A673 (cell line): ENCODE results near the gene MEFV. TPM values are rescaled to one million over a fixed set of nuclear protein-coding genes. Genes with fewer than 3 reads are reported as not detected.

Experiments used
- BruUV-seq: library from RNA; stranded (reverse); fragments of 400-500 nt; replicated peaks from 2 replicates; lab custom pipeline; 2021; lab: Mats Ljungman, UMichigan
- CTCF ChIA-PET: fragments of 300-600 bp; sonication (Branson Sonifier 250); formaldehyde crosslinking; loops from one replicate; lab custom pipeline; 2022; ENCODE audit warnings: antibody characterized with exemption; lab: Charles Lee
- POLR2A ChIA-PET: fragments of 300-600 bp; sonication (Branson Sonifier 250); formaldehyde crosslinking; loops from one replicate; lab custom pipeline; 2022; ENCODE audit warnings: antibody characterized with exemption; ENCODE audit not compliant: low non-redundant PET; lab: Charles Lee
- DNase-seq: peaks from one replicate; pipeline ENCODE4 v3.0.0-alpha.2; 2015; ENCODE audit warnings: low spot score
- H3K27ac ChIP-seq: fragments of 200-600 bp; sonication (generic); 2 replicates; pipeline ENCODE4 v1.5.1; 2016; ENCODE audit warnings: mixed run types, low read depth, mild to moderate bottlenecking, mixed read lengths, antibody characterized with exemption, low read length; ENCODE audit not compliant: poor library complexity, severe bottlenecking
- H3K27me3 ChIP-seq: fragments of 200-600 bp; sonication (generic); replicated peaks from 2 replicates; pipeline ENCODE4 v1.6.1; 2017; ENCODE audit warnings: mixed run types, low read depth, mild to moderate bottlenecking, mixed read lengths, antibody characterized with exemption, low read length; ENCODE audit not compliant: insufficient read depth, poor library complexity
- H3K36me3 ChIP-seq: fragments of 200-600 bp; sonication (generic); 2 replicates; pipeline ENCODE4 v1.6.1; 2016; ENCODE audit warnings: mixed run types, mild to moderate bottlenecking, mixed read lengths, antibody characterized with exemption, low read length; ENCODE audit not compliant: insufficient read depth, poor library complexity, severe bottlenecking
- H3K4me1 ChIP-seq: fragments of 200-600 bp; sonication (generic); 2 replicates; pipeline ENCODE4 v1.6.1; 2017; ENCODE audit warnings: mixed run types, mild to moderate bottlenecking, mixed read lengths, antibody characterized with exemption, low read length; ENCODE audit not compliant: insufficient read depth, poor library complexity, severe bottlenecking
- H3K4me3 ChIP-seq: fragments of 200-600 bp; sonication (generic); 2 replicates; pipeline ENCODE4 v1.5.1; 2016; ENCODE audit warnings: low read depth, mixed run types, mild to moderate bottlenecking, mixed read lengths, low read length; ENCODE audit not compliant: poor library complexity, severe bottlenecking
- H3K9me3 ChIP-seq: fragments of 200-600 bp; sonication (generic); 2 replicates; pipeline ENCODE4 v1.6.1; 2016; ENCODE audit warnings: mixed run types, low read depth, mild to moderate bottlenecking, mixed read lengths, antibody characterized with exemption, low read length; ENCODE audit not compliant: poor library complexity, severe bottlenecking
- EZH2 ChIP-seq: fragments of 200-600 bp; sonication (generic); IDR thresholded peaks from 2 replicates; pipeline ENCODE4 v1.6.1; 2017; ENCODE audit warnings: borderline replicate concordance, low read depth, mild to moderate bottlenecking, mixed read lengths, antibody characterized with exemption, low read length; ENCODE audit not compliant: poor library complexity, severe bottlenecking
- intact Hi-C: fragments of 100-400 bp; cut with micrococcal nuclease; formaldehyde crosslinking; loops from one replicate; pipeline ENCODE4 v1.10.0; 2022; ENCODE audit not compliant: unreplicated experiment
- total RNA-seq: library from RNA; stranded (reverse); gene quantifications from 2 replicates; pipeline ENCODE4 v1.2.3, GENCODE V29; 2021
- TF ChIP-seq, protein P1 (sequence below): fragments of 300-800, 200-600 bp; sonication (generic); conservative IDR thresholded peaks from 2 replicates; pipeline ENCODE4 v1.5.1; 2017; ENCODE audit warnings: low read depth, mild to moderate bottlenecking, antibody characterized with exemption, low read length, moderate library complexity, mixed read lengths

The MEFV gene
- total RNA-seq, 1 experiment from 2014 or later: not detected

DNA sequence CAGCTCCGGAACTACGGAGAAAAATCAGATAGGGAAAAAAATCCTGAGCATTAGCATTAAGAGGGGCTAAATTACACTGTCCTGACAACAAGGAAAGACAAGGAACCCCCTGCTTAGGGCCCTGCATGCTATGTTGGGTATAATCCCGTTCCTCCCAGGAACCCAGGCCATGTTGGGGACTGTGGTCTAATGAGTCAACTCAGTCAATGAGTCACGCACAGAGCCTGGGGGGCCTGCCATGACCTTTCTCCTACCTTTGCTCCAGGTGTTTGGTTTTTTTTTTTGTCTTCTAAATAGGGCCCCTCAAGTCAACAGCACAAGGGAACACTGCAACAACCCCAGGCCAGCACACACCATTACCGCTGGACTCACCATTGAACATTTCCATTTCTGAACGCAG is 12.6 kb downstream of the MEFV start:
- Histone ChIP-seq H3K4me1 (no peaks in the 10 kb centered on the region), H3K36me3 (no peaks in the 10 kb centered on the region), H3K27me3 (no peaks in the 10 kb centered on the region), H3K9me3 (no peaks in the 10 kb centered on the region), H3K27ac (no peak overlapping the region), H3K4me3 (no peak overlapping the region)
- no peak for TF ChIP-seq EZH2
- TF ChIP-seq, protein P1, sequence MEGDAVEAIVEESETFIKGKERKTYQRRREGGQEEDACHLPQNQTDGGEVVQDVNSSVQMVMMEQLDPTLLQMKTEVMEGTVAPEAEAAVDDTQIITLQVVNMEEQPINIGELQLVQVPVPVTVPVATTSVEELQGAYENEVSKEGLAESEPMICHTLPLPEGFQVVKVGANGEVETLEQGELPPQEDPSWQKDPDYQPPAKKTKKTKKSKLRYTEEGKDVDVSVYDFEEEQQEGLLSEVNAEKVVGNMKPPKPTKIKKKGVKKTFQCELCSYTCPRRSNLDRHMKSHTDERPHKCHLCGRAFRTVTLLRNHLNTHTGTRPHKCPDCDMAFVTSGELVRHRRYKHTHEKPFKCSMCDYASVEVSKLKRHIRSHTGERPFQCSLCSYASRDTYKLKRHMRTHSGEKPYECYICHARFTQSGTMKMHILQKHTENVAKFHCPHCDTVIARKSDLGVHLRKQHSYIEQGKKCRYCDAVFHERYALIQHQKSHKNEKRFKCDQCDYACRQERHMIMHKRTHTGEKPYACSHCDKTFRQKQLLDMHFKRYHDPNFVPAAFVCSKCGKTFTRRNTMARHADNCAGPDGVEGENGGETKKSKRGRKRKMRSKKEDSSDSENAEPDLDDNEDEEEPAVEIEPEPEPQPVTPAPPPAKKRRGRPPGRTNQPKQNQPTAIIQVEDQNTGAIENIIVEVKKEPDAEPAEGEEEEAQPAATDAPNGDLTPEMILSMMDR: no peak
- BruUV-seq: no TSS peak
- intact Hi-C loops: no loop called here
- no peak for DNase-seq
- ChIA-PET POLR2A (no interaction called here), CTCF (no interaction called here)

DNA sequence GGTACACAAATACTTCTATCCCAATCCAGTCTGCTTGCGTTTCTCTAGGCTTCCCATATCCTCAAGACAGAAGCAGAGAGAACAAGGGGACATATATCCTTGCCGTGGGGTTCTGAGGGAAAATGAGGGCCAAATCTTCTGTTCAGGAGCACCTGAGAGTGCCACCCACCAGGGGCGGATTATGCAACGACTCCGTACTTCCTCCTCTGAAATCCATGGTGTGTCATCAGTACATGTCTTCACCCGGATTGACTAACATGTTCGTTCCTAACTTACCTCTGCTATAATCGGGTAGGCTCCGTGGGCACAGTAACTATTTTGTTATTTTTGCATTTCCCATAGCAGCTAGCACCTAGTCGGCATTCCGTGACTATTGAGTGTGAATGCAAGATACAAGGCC is 13.7 kb downstream of the MEFV start:
- BruUV-seq: no TSS peak
- H3K4me1 ChIP-seq: no peaks in the 10 kb centered on the region
- POLR2A ChIA-PET: no interaction called here
- no peak for DNase-seq
- H3K27me3 ChIP-seq: no peaks in the 10 kb centered on the region
- intact Hi-C loops: no loop called here
- no peak for TF ChIP-seq EZH2
- TF ChIP-seq, protein P1: no peak
- no peak overlapping the region for H3K4me3 ChIP-seq
- H3K36me3 ChIP-seq: no peaks in the 10 kb centered on the region
- H3K9me3 ChIP-seq: no peaks in the 10 kb centered on the region
- CTCF ChIA-PET: no interaction called here
- H3K27ac ChIP-seq: no peak overlapping the region

DNA sequence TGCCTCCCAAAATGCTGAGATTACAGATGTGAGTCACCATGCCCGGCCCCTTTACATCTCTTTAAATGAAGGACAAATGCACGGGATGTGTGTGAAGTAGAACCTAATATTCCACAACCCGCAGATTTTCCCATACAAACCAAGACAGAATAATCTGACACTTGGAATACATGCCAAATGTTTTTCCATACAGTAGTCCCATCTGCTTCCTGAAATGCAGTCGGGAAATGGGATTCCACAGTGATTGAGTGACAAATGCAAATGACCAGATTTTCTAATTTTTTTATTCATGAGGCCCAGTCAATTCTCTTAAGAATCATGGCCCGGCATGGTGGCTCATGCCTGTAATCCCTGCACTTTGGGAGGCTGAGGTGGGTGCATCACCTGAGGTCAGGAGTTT is 14.7 kb downstream of the MEFV start:
- no peak overlapping the region for H3K4me3 ChIP-seq
- H3K9me3 ChIP-seq: no peaks in the 10 kb centered on the region
- TF ChIP-seq, protein P1: no peak
- TF ChIP-seq EZH2: no peak
- POLR2A ChIA-PET: no interaction called here
- intact Hi-C loops: no loop called here
- H3K27ac ChIP-seq: no peak overlapping the region
- H3K4me1 ChIP-seq: no peaks in the 10 kb centered on the region
- CTCF ChIA-PET: no interaction called here
- BruUV-seq: no TSS peak
- no peak for DNase-seq
- no peaks in the 10 kb centered on the region for H3K27me3 ChIP-seq
- no peaks in the 10 kb centered on the region for H3K36me3 ChIP-seq
